ENCODE measurements around the gene GUCY1B1. TPM values are rescaled to one million over a fixed set of nuclear protein-coding genes. Genes with fewer than 3 reads are reported as not detected.

Gene GUCY1B1
- total RNA-seq, 6 experiments from 2014 or later: 1.6 to 5.6 (median 3.9) TPM

GRCh38 chr4:155819066-155819465, 60.2 kb downstream of the GUCY1B1 start:
- WGBS (ENCODE audit: insufficient coverage, low coverage, low lambda C conversion rate, missing lambda C conversion rate): 61% methylated on average over 1 of the region's 1 CpG
- no peak overlapping the region for H3K4me3 ChIP-seq
- no peaks in the 10 kb centered on the region for H3K36me3 ChIP-seq
- TF ChIP-seq, protein P1, sequence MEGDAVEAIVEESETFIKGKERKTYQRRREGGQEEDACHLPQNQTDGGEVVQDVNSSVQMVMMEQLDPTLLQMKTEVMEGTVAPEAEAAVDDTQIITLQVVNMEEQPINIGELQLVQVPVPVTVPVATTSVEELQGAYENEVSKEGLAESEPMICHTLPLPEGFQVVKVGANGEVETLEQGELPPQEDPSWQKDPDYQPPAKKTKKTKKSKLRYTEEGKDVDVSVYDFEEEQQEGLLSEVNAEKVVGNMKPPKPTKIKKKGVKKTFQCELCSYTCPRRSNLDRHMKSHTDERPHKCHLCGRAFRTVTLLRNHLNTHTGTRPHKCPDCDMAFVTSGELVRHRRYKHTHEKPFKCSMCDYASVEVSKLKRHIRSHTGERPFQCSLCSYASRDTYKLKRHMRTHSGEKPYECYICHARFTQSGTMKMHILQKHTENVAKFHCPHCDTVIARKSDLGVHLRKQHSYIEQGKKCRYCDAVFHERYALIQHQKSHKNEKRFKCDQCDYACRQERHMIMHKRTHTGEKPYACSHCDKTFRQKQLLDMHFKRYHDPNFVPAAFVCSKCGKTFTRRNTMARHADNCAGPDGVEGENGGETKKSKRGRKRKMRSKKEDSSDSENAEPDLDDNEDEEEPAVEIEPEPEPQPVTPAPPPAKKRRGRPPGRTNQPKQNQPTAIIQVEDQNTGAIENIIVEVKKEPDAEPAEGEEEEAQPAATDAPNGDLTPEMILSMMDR (IDR thresholded peaks at IDR 0.05): no peak
- TF ChIP-seq POLR2A (IDR thresholded peaks at IDR 0.05): no peak
- DNase-seq: no peak
- H3K27me3 ChIP-seq: no peaks in the 10 kb centered on the region
- ATAC-seq: peak in 2 of 4 donors; percentile 19 to 41
- H3K4me1 ChIP-seq: peaks cover 0 to 19% (median 0%) of the 10 kb centered on the region in 4 donors
- H3K27ac ChIP-seq: no peak overlapping the region
- no peaks in the 10 kb centered on the region for H3K9me3 ChIP-seq
- intact Hi-C loops (cut with DNase I): no loop called here

- no peaks in the 10 kb centered on the region for H3K27me3 ChIP-seq
- no peaks in the 10 kb centered on the region for H3K36me3 ChIP-seq
- DNase-seq: no peak
- intact Hi-C loops (cut with DNase I): no loop called here
- no peak for TF ChIP-seq POLR2A (IDR thresholded peaks at IDR 0.05)
- TF ChIP-seq, protein P1 (IDR thresholded peaks at IDR 0.05): no peak
- ATAC-seq: peak; percentile 51 to 82 (median 72)
- H3K27ac ChIP-seq: peak overlapping the region in 1 of 3 donors; percentile 27
- no peak overlapping the region for H3K4me3 ChIP-seq
- H3K4me1 ChIP-seq: peaks cover 0 to 19% (median 0%) of the 10 kb centered on the region in 4 donors
- 78% methylated on average over 4 of the region's 4 CpGs for WGBS (ENCODE audit: insufficient coverage, low coverage, low lambda C conversion rate, missing lambda C conversion rate)
- H3K9me3 ChIP-seq: no peaks in the 10 kb centered on the region
Observed at GRCh38 chr4:155820887-155821518, 62.2 kb downstream of the GUCY1B1 start.

- WGBS (ENCODE audit: insufficient coverage, low coverage, low lambda C conversion rate, missing lambda C conversion rate): 51% methylated on average over 3 of the region's 3 CpGs
- peaks cover 0 to 19% (median 0%) of the 10 kb centered on the region in 4 donors for H3K4me1 ChIP-seq
- intact Hi-C loops (cut with DNase I): no loop called here
- H3K36me3 ChIP-seq: no peaks in the 10 kb centered on the region
- DNase-seq: no peak
- no peaks in the 10 kb centered on the region for H3K9me3 ChIP-seq
- no peaks in the 10 kb centered on the region for H3K27me3 ChIP-seq
- no peak overlapping the region for H3K27ac ChIP-seq
- TF ChIP-seq, protein P1 (IDR thresholded peaks at IDR 0.05): no peak
- TF ChIP-seq POLR2A (IDR thresholded peaks at IDR 0.05): no peak
- no peak overlapping the region for H3K4me3 ChIP-seq
- peak in 1 of 4 donors; percentile 41 for ATAC-seq
Observed at GRCh38 chr4:155822572-155822971, 63.8 kb downstream of the GUCY1B1 start.

DNA sequence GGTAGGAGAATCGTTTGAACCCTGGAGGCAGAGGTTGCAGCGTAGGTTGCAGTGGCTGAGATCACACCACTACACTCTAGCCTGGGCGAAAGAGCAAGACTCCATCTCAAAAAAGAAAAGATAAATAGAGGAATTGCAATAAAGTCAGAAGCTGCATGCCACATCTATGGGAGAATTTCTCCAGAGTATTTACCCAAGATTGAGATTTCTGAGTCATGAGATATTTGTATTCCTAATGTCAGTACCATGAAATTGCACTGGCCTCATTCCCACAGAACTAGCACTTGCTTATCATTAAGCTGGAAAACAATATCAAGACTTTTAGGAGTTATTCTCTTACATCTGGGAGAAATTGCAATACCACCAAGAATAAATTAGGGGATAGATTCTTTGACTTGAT, 69.8 kb downstream of the GUCY1B1 start:
- intact Hi-C loops (cut with DNase I): no loop called here
- H3K27me3 ChIP-seq: no peaks in the 10 kb centered on the region
- no peak overlapping the region for H3K27ac ChIP-seq
- TF ChIP-seq, protein P1 (IDR thresholded peaks at IDR 0.05): no peak
- TF ChIP-seq POLR2A (IDR thresholded peaks at IDR 0.05): no peak
- WGBS (ENCODE audit: insufficient coverage, low coverage, low lambda C conversion rate, missing lambda C conversion rate): 90% methylated on average over 3 of the region's 3 CpGs
- no peak for ATAC-seq
- DNase-seq: no peak
- H3K9me3 ChIP-seq: no peaks in the 10 kb centered on the region
- no peak overlapping the region for H3K4me3 ChIP-seq
- peaks cover 0 to 15% (median 0%) of the 10 kb centered on the region in 4 donors for H3K4me1 ChIP-seq
- H3K36me3 ChIP-seq: no peaks in the 10 kb centered on the region
